ENCODE results near the gene GNPTAB. TPM values are rescaled to one million over a fixed set of nuclear protein-coding genes. Genes with fewer than 3 reads are reported as not detected.

The GNPTAB gene
- total and polyA plus RNA-seq, 2 of the 4 experiments (the other 2 are of a cell fraction): 16.0 to 24.2 TPM

- Histone ChIP-seq H3K79me1 (ENCODE audit: low read depth in 1 of 2, low read length in 2 of 2) (no peaks in the 10 kb centered on the region), H2AK5ac (ENCODE audit: low read depth, low read length) (no peak overlapping the region), H3K56ac (ENCODE audit: extremely low read depth, insufficient read depth, low read length) (no peak overlapping the region), H2BK5ac (ENCODE audit: low read depth, low read length, poor library complexity, severe bottlenecking) (no peak overlapping the region), H3K9ac (ENCODE audit: low read depth, low read length) (no peak overlapping the region), H3K14ac (replicated peaks; ENCODE audit: low read depth, low read length) (no peak overlapping the region), H2AFZ (replicated peaks; ENCODE audit: low read length, poor library complexity) (no peak overlapping the region), H4K8ac (ENCODE audit: low read depth in 2 of 2, low read length in 2 of 2) (no peak overlapping the region), H3K23ac (ENCODE audit: low read depth, low read length) (no peak overlapping the region), H2BK120ac (ENCODE audit: low read depth, low read length) (no peak overlapping the region), H3K27me3 (ENCODE audit: control insufficient read depth, insufficient read depth, low read length) (no peaks in the 10 kb centered on the region), H4K20me1 (ENCODE audit: insufficient read depth, low read length) (no peaks in the 10 kb centered on the region), H3K36me3 (ENCODE audit: control insufficient read depth, insufficient read depth, low read length) (peaks cover 28% of the 10 kb centered on the region), H4K5ac (ENCODE audit: low read depth, low read length) (no peak overlapping the region), H3K4me1 (ENCODE audit: control insufficient read depth, insufficient read depth, low read length) (no peaks in the 10 kb centered on the region), H3K18ac (ENCODE audit: low read depth, low read length) (no peak overlapping the region), H3K27ac (ENCODE audit: insufficient read depth, low read length) (no peak overlapping the region), H2BK15ac (ENCODE audit: low read depth, low read length) (no peak overlapping the region), H3K4me2 (ENCODE audit: low read depth, low read length) (no peak overlapping the region), H2AK9ac (replicated peaks; ENCODE audit: low read depth, low read length, poor library complexity) (no peak overlapping the region), H3K9me1 (ENCODE audit: insufficient read depth, low read length) (no peaks in the 10 kb centered on the region; the same call in 1 of the 2 replicates), H3K4ac (ENCODE audit: low read depth, low read length) (no peak overlapping the region), H3K9me3 (ENCODE audit: control insufficient read depth, insufficient read depth, low read length) (no peaks in the 10 kb centered on the region), H2BK20ac (ENCODE audit: low read depth, low read length) (no peak overlapping the region), H3K4me3 (ENCODE audit: insufficient read depth, low read depth, low read length) (no peak overlapping the region), H4K91ac (ENCODE audit: insufficient read depth, low read depth, low read length) (no peak overlapping the region)
- intact Hi-C loops (cut with micrococcal nuclease) (no loop called here), in situ Hi-C loops (cut with MboI; ENCODE audit: low sequenced_read_pairs) (no loop called here), dilution Hi-C loops (cut with HindIII; ENCODE audit: low sequenced_read_pairs, unreplicated experiment) (no loop called here)
- ChIA-PET POLR2A (ENCODE audit: unreplicated experiment) (no interaction called here), CTCF (interaction anchor here (1.4 kb wide), 1 partner anchor 25 kb away, joined by 3 read pairs; no protein-coding TSS in a partner anchor)
- WGBS, 2 experiments (ENCODE audit: extremely low coverage in 2 of 2, insufficient read length in 1 of 2): no CpG with 5 or more reads among the region's 1 CpG
- no TSS peak for BruUV-seq (replicated peaks)
- no peak for TF ChIP-seq CHD1 (IDR thresholded peaks at IDR 0.05; ENCODE audit: low read depth, low read length)
- no peak for TF ChIP-seq POLR2A (IDR thresholded peaks at IDR 0.05; ENCODE audit: low read depth, low read length)
- no peak for TF ChIP-seq RFX5 (IDR thresholded peaks at IDR 0.05; ENCODE audit: low read depth, low read length)
- TF ChIP-seq, protein P1, sequence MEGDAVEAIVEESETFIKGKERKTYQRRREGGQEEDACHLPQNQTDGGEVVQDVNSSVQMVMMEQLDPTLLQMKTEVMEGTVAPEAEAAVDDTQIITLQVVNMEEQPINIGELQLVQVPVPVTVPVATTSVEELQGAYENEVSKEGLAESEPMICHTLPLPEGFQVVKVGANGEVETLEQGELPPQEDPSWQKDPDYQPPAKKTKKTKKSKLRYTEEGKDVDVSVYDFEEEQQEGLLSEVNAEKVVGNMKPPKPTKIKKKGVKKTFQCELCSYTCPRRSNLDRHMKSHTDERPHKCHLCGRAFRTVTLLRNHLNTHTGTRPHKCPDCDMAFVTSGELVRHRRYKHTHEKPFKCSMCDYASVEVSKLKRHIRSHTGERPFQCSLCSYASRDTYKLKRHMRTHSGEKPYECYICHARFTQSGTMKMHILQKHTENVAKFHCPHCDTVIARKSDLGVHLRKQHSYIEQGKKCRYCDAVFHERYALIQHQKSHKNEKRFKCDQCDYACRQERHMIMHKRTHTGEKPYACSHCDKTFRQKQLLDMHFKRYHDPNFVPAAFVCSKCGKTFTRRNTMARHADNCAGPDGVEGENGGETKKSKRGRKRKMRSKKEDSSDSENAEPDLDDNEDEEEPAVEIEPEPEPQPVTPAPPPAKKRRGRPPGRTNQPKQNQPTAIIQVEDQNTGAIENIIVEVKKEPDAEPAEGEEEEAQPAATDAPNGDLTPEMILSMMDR (conservative IDR thresholded peaks at IDR 0.05; ENCODE audit: low read depth, low read length): no peak
- TF ChIP-seq RAD21 (IDR thresholded peaks at IDR 0.05; ENCODE audit: low read length): no peak
- no peak for TF ChIP-seq USF2 (IDR thresholded peaks at IDR 0.05; ENCODE audit: low read depth, low read length)
- no peak for TF ChIP-seq MAFK (IDR thresholded peaks at IDR 0.05; ENCODE audit: low read depth, low read length)
- no peak for TF ChIP-seq ELK1 (IDR thresholded peaks at IDR 0.05; ENCODE audit: borderline replicate concordance, low read depth, low read length)
- no peak for TF ChIP-seq FOS (IDR thresholded peaks at IDR 0.05; ENCODE audit: low read depth, low read length)
- no peak for TF ChIP-seq RCOR1 (IDR thresholded peaks at IDR 0.05; ENCODE audit: insufficient replicate concordance, low read length)
- no peak for TF ChIP-seq MAZ (IDR thresholded peaks at IDR 0.05; ENCODE audit: borderline replicate concordance, low read depth, low read length)
- no peak for TF ChIP-seq NFE2L2 (IDR thresholded peaks at IDR 0.05; ENCODE audit: low read depth, low read length)
- no peak for TF ChIP-seq MXI1 (IDR thresholded peaks at IDR 0.05; ENCODE audit: borderline replicate concordance, low read depth, low read length)
- no peak for TF ChIP-seq CEBPB (IDR thresholded peaks at IDR 0.05; ENCODE audit: low read depth, low read length)
- TF ChIP-seq SMC3 (IDR thresholded peaks at IDR 0.05; ENCODE audit: low read depth, low read length): no peak
- no peak for TF ChIP-seq BHLHE40 (IDR thresholded peaks at IDR 0.05; ENCODE audit: low read depth, low read length)
- DNase-seq (peak; percentile 5), ATAC-seq (ENCODE audit: low read depth) (no peak; the same call in 1 of the 2 replicates)
Measured at GRCh38 chr12:101746661-101747060, 84.1 kb downstream of the GNPTAB start.
